Adrenal gland (tissue), 19 donors: Measurements from ENCODE around the gene C1orf167. TPM values are rescaled to one million over a fixed set of nuclear protein-coding genes. Genes with fewer than 3 reads are reported as not detected.

Source experiments
- DNase-seq, 7 donors: peaks; one replicate each; pipeline ENCODE4 v3.0.0-alpha.2; 2019 to 2020
- H3K27ac ChIP-seq, 5 donors: fragments of 200-600 bp; sonication (generic) in 4 of 5; 1 replicate in 3 of 5; 2 replicates in 2 of 5; pipeline versions ENCODE4 v1.5.1 to v1.8.0; 2016 to 2020; ENCODE audit warnings: mild to moderate bottlenecking in 1 of 5
- H3K27me3 ChIP-seq: fragments of 200-600 bp; 2 replicates; pipeline ENCODE4 v1.8.0; 2021
- H3K36me3 ChIP-seq, 2 donors: fragments of 200-600 bp; replicated peaks in 1 of 2; 1 replicate in 1 of 2; 2 replicates in 1 of 2; pipeline versions ENCODE4 v1.5.1 to v1.8.0; 2018 to 2022
- H3K4me1 ChIP-seq, 2 donors: fragments of 200-600 bp; replicated peaks in 1 of 2; 1 replicate in 1 of 2; 2 replicates in 1 of 2; pipeline versions ENCODE4 v1.5.1 to v1.8.0; 2018 to 2021
- H3K4me3 ChIP-seq, 4 donors: fragments of 200-600 bp; sonication (generic) in 3 of 4; one replicate each; pipeline ENCODE4 v1.5.1; 2016 to 2018
- H3K9me3 ChIP-seq, 3 donors: fragments of 200-600 bp; sonication (generic) in 1 of 3; replicated peaks in 1 of 3; 1 replicate in 2 of 3; 2 replicates in 1 of 3; pipeline versions ENCODE4 v1.5.1 to v1.8.0; 2016 to 2021
- CTCF ChIP-seq, 6 experiments: fragments of 450-650 bp in 4 of 6; fragments of 200-600 bp in 2 of 6; sonication (generic) in 1 of 6; IDR thresholded peaks; 1 replicate in 5 of 6; 2 replicates in 1 of 6; pipeline versions ENCODE4 v1.5.1 to v1.8.0; 2016 to 2021; ENCODE audit warnings: antibody characterized with exemption in 6 of 6, mild to moderate bottlenecking in 2 of 6, moderate library complexity in 1 of 6
- POLR2A ChIP-seq, 2 donors: fragments of 450-650 bp; IDR thresholded peaks; one replicate each; pipeline ENCODE4 v1.6.1; 2017; ENCODE audit warnings: antibody characterized with exemption in 2 of 2, mild to moderate bottlenecking in 2 of 2, moderate library complexity in 1 of 2
- WGBS, 4 donors: extraction: QIAGEN DNeasy Blood & Tissue Kit in 2 of 4; methylation state at CpG; one replicate each; pipeline versions ENCODE4 v1.1.5 to v1.1.7; 2013 to 2017; 5-methylcytosine and 5-hydroxymethylcytosine counted together
- intact Hi-C, 2 donors: fragments of 100-400 bp; cut with DNase I; formaldehyde crosslinking; loops; one replicate each; pipeline versions ENCODE4 v1.14.1 to v1.15.0; 2022 to 2023
- long read RNA-seq, 10 donors: library from polyadenylated mRNA in 3 of 10; unstranded in 2 of 10; stranded (forward) in 1 of 10; transcript quantifications; one replicate each; pipeline ENCODE4 v2.0.0 and lab custom pipeline, GENCODE V29; 2021 to 2026
- polyA plus RNA-seq, 3 donors: library from polyadenylated mRNA; stranded (reverse); fragments of 200-250 nt in 2 of 3; fragments of 350-450 nt in 1 of 3; fragmentation: Illumina TruSeq in 1 of 3; extraction: RNeasy Lipid Tissue Mini Kit (QIAGEN cat#74804) in 1 of 3; gene quantifications; one replicate each; pipeline ENCODE4 v1.2.3, GENCODE V29; 2013 to 2014
- total RNA-seq, 9 donors: library from RNA; depleted of rRNA in 4 of 9; stranded (reverse); fragments of >200 nt in 4 of 9; fragments of 120-200 nt in 1 of 9; fragmentation: NEBNext Ultra II Directional in 1 of 9; extraction: Animal tissue kit (Norgen Biotek cat#: 25700) in 1 of 9; gene quantifications; one replicate each; pipeline versions ENCODE4 v1.1.0 to v1.2.4, GENCODE V29; 2013 to 2023
- donor health status: healthy with polysubstance abuse.
- donor health status: Bipolar disorder and iron deficiency.
- donor health status: DM: yes; HTN: yes; CAD: no.
- donor health status: DM: no; HTN: no; CAD: no.
- donor health status: DM: no; HTN: no; CAD: no.
- donor health status: DM: yes; HTN: yes; CAD: no.

C1orf167 gene
- 1 to 10 TPM in 5 of 9 donors, under 1 TPM in 3, not detected in 1; 0.32 to 4.7 (median 2.7) TPM for total RNA-seq
- 10 to 100 TPM in 1 of 3 donors, 1 to 10 TPM in 1, not detected in 1; 8.8 to 13.2 TPM for polyA plus RNA-seq
- long read RNA-seq, donor 1: 0 reads
- long read RNA-seq, donor 2: 0 reads
- long read RNA-seq, donor 3: 0 reads
- long read RNA-seq, donor 4, partial matches to known transcripts: 1 of 4 reads
- long read RNA-seq, donor 4, other reads (novel, unspliced or antisense): 2 of 4 reads
- long read RNA-seq, donor 5, partial matches to known transcripts: 6 of 19 reads
- long read RNA-seq, donor 5, other reads (novel, unspliced or antisense): 11 of 19 reads
- long read RNA-seq, donor 6, partial matches to known transcripts: 1 of 1 reads
- long read RNA-seq, donor 6, other reads (novel, unspliced or antisense): 0 of 1 reads
- long read RNA-seq, donor 7: 0 reads
- long read RNA-seq, donor 8: 0 reads
- long read RNA-seq, donor 9, partial matches to known transcripts: 0 of 1 reads
- long read RNA-seq, donor 9, other reads (novel, unspliced or antisense): 0 of 1 reads
- long read RNA-seq, donor 10: 0 reads

- Histone ChIP-seq H3K27me3 (peaks cover 6% of the 10 kb centered on the region), H3K27ac (no peak within 1 kb of the TSS), H3K9me3 (no peaks in the 10 kb centered on the region), H3K4me1 (no peaks in the 10 kb centered on the region), H3K4me3 (no peak within 1 kb of the TSS), H3K36me3 (no peaks in the 10 kb centered on the region)
- DNase-seq: no peak
- no peak for TF ChIP-seq CTCF (IDR thresholded peaks at IDR 0.05)
- TF ChIP-seq POLR2A (IDR thresholded peaks at IDR 0.05): no peak
- intact Hi-C loops: no loop called here
- 6 to 27% (median 8%) methylated on average over 3 to 29 of the region's 29 CpGs for WGBS, 4 donors
Measured at GRCh38 chr1:11761988-11762406, at the start of gene C1orf167. Gene C1orf167, plus strand, starts transcription at chr1:11762193. Its CDS starts 2,208 bp downstream, at chr1:11764401.

- TF ChIP-seq POLR2A (IDR thresholded peaks at IDR 0.05) (no peak), CTCF (IDR thresholded peaks at IDR 0.05) (no peak)
- H3K36me3 ChIP-seq: no peaks in the 10 kb centered on the region
- WGBS, 4 donors: 84 to 90% (median 85%) methylated on average over 2 to 8 of the region's 8 CpGs
- DNase-seq: no peak
- H3K4me1 ChIP-seq: no peaks in the 10 kb centered on the region
- intact Hi-C loops: loop anchor here in 1 of 2 donors (10.0 kb wide), 1 partner anchor 367 kb away; no protein-coding TSS in a partner anchor
- no peak overlapping the region for H3K4me3 ChIP-seq
- H3K9me3 ChIP-seq: no peaks in the 10 kb centered on the region
- no peak overlapping the region for H3K27ac ChIP-seq
- peaks cover 9% of the 10 kb centered on the region for H3K27me3 ChIP-seq
Measured at GRCh38 chr1:11712285-11712684, 49.7 kb upstream of the C1orf167 start.

GRCh38 chr1:11713095-11713494 lies 48.9 kb upstream of the C1orf167 start:
- 68 to 78% (median 73%) methylated on average over 9 to 11 of the region's 11 CpGs for WGBS, 4 donors
- H3K27ac ChIP-seq: no peak overlapping the region
- peaks cover 9% of the 10 kb centered on the region for H3K27me3 ChIP-seq
- DNase-seq: peak in 1 of 7 donors; percentile 6
- no peaks in the 10 kb centered on the region for H3K36me3 ChIP-seq
- no peaks in the 10 kb centered on the region for H3K4me1 ChIP-seq
- H3K9me3 ChIP-seq: no peaks in the 10 kb centered on the region
- no peak overlapping the region for H3K4me3 ChIP-seq
- intact Hi-C loops: loop anchor here in 1 of 2 donors (10.0 kb wide), 1 partner anchor 368 kb away; no protein-coding TSS in a partner anchor
- TF ChIP-seq CTCF (IDR thresholded peaks at IDR 0.05) (no peak), POLR2A (IDR thresholded peaks at IDR 0.05) (no peak)

GRCh38 chr1:11714831-11715575 lies 47.0 kb upstream of the C1orf167 start:
- TF ChIP-seq CTCF (IDR thresholded peaks at IDR 0.05) (no peak), POLR2A (IDR thresholded peaks at IDR 0.05) (no peak)
- H3K27ac ChIP-seq: no peak overlapping the region
- no peak overlapping the region for H3K4me3 ChIP-seq
- no peak for DNase-seq
- H3K27me3 ChIP-seq: peaks cover 9% of the 10 kb centered on the region
- no peaks in the 10 kb centered on the region for H3K9me3 ChIP-seq
- H3K4me1 ChIP-seq: peaks cover 0 to 8% of the 10 kb centered on the region in 2 donors
- no peaks in the 10 kb centered on the region for H3K36me3 ChIP-seq
- intact Hi-C loops: loop anchor here in 1 of 2 donors (5.0 to 10.0 kb wide), 2 partner anchors 53 to 370 kb away; partner anchors contain the start of gene FBXO6
- 70 to 87% (median 75%) methylated on average over 10 to 24 of the region's 24 CpGs for WGBS, 4 donors
